GM12891 (cell line): ENCODE results near the gene POLR2F.
"Not testable (repeated sequence)": the region's sequence is repeated elsewhere in the genome, so short reads cannot be mapped to it uniquely, and the experiment has no call there.

Experiments
- DNase-seq: peaks from one replicate; pipeline ENCODE4 v3.0.0; 2011; ENCODE audit warnings: low spot score; ENCODE audit not compliant: insufficient read length
- FAIRE-seq: peaks from 2 replicates; lab custom pipeline; 2011; peaks lifted over from hg19 to GRCh38; lab: Jason Lieb, UNC
- PAX5 ChIP-seq: IDR thresholded peaks from 2 replicates; pipeline ENCODE4 v1.6.1; 2011; ENCODE audit warnings: low read length, moderate library complexity, mild to moderate bottlenecking; ENCODE audit not compliant: insufficient read depth, severe bottlenecking
- POLR2A ChIP-seq: IDR thresholded peaks from 2 replicates; pipeline ENCODE4 v1.6.1; 2011; ENCODE audit warnings: low read depth, low read length, control low read depth
- POLR2AphosphoS5 ChIP-seq: IDR thresholded peaks from 2 replicates; pipeline ENCODE4 v1.6.1; 2011; ENCODE audit warnings: low read depth, low read length, control low read depth
- POU2F2 ChIP-seq: IDR thresholded peaks from 2 replicates; pipeline ENCODE4 v1.6.1; 2011; ENCODE audit warnings: low read depth, mild to moderate bottlenecking, control low read depth, low read length, moderate library complexity
- SPI1 ChIP-seq: IDR thresholded peaks from 2 replicates; pipeline ENCODE4 v1.6.1; 2011; ENCODE audit warnings: low read depth, low read length, control low read depth
- TAF1 ChIP-seq: IDR thresholded peaks from 2 replicates; pipeline ENCODE4 v1.6.1; 2011; ENCODE audit warnings: low read depth, low read length, control low read depth

The POLR2F gene

DNA sequence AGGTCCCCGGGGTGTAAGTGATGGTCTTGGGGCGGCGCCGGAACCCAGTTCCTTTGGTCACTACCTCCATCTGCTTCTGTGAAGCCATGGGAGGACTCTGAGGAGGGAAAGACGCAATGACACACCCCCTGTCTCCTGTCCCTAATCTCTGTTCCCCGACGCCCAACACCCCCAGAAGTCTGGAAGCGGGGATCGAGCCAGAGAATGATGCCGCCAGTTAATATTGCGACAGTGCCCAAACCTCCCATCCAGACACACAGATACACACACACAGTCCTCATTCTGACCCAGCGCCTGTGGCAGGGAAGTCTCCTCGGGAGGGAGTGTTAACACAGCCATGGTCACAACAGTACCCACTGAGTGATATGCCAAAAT lies 450 bp upstream of the POLR2F start:
- FAIRE-seq, result no peak

DNA sequence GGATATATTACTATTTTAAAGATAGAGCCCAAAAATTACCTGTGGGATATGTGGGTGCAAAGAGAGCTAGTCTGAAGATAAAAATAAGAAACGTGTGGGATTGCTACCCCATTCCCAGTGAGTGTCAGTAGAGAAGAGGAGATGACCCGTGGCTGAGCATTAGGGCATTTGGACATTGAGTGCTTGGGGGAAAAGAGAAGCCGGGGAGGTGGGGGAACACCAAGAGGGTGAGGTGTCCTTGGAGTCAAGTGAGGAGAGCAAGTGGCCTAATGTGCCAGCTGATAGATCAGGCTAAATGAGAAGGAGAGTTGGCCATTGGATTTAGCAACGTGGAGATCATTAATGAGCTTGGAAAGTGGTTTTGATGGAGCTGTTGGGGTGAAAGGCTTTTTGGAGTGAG lies 1.2 kb downstream of the POLR2F start:
- FAIRE-seq, result no peak
- no peak for TF ChIP-seq SPI1
- TF ChIP-seq POLR2AphosphoS5, result no peak
- TF ChIP-seq POLR2A, result no peak
- DNase-seq, result no peak

More for the DNA sequence above, 450 bp upstream of the POLR2F start:
- TF ChIP-seq SPI1, result no peak
- no peak for DNase-seq

DNA sequence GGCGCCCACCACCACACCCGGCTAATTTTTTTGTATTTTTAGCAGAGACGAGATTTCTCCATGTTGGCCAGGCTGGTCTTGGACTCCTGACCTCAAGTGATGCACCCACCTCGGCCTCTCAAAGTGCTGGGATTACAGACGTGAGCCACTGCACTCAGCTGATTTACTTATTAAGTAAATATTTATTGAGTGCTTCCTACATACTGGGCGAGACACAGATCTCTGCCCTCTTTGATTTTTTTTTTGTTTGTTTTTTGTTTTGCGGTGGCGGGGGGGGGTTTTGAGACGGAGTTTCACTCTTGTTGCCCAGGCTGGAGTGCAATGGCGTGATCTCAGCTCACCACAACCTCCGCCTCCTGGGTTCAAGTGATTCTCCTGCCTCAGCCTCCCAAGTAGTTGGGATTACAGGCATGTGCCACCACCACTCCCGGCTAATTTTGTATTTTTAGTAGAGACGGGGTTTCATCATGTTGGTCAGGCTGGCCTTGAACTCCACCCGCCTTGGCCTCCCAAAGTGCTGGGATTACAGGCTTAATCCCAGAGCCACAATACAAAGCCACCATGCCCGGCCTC lies 2.4 kb downstream of the POLR2F start:
- FAIRE-seq, DNase-seq: not testable (repeated sequence)

DNA sequence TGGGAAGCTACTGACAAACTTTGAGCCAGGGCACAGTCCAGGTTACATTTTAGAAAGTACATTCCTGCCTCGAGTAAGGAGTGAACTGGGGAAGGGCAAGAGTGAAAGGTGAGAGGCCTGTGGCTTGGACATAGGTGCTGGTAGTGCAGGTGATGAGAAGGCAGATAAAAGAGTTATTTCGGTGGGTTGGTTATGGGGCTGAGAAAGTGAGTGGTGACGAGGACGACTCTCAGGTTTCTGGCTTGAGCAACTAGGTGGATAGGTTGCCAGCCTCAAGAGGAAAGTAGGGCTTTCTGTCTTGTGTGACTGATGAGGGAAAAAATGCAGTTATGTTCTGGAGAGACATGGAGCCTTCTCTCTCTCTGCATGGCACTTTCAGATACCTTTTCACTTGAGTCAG lies 3.7 kb downstream of the POLR2F start:
- FAIRE-seq (no peak), DNase-seq (no peak)
- TF ChIP-seq PAX5, result no peak

DNA sequence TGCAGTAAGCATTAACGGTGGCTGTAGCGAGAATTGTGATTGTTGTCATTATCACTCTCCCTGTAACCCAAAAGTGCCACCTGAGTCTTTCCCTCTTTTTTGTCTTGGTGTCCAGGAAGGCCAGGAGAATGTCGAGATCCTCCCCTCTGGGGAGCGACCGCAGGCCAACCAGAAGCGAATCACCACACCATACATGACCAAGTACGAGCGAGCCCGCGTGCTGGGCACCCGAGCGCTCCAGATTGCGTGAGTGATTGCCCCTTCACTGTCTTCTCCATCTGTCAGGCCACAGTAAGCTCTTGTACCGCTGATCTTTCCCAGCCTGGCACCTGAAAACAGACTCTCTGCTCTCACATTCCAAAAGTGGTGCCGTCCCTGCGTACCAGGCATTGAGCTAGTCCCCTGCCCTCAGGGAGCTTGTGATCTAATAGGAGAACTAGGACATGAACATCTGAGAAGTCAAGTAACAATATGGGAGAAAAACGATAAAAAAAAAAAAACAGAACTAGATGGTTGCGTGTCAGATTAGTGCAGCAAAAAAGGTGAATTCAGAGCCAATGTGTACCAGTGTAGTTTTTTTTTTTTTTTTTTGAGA lies 5.8 kb downstream of the POLR2F start:
- DNase-seq, result no peak
- TF ChIP-seq POLR2AphosphoS5, result no peak
- TF ChIP-seq PAX5, result no peak
- TF ChIP-seq POU2F2, result no peak
- no peak for TF ChIP-seq SPI1
- FAIRE-seq, result no peak

DNA sequence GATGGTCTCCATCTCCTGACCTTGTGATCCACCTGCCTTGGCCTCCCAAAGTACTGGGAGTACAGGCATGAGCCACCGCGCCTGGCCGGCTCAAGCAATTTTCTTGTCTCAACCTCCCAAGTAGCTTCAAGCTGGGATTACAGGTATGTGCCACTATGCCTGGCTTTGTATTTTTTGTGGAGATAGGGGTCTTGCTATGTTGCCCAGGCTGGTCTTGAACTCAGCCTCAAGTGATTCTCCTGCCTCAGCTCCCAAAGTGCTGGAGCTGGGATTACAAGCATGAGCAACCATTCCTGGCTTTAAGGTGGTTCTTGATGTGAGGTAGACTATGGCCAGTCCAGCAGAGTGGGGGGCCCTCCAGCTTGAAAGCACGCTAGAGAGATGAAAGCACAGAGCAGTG lies 7.6 kb downstream of the POLR2F start:
- TF ChIP-seq POU2F2 (no peak), SPI1 (no peak), PAX5 (no peak), POLR2AphosphoS5 (no peak), POLR2A (no peak), TAF1 (no peak)
- DNase-seq (no peak), FAIRE-seq (no peak)

DNA sequence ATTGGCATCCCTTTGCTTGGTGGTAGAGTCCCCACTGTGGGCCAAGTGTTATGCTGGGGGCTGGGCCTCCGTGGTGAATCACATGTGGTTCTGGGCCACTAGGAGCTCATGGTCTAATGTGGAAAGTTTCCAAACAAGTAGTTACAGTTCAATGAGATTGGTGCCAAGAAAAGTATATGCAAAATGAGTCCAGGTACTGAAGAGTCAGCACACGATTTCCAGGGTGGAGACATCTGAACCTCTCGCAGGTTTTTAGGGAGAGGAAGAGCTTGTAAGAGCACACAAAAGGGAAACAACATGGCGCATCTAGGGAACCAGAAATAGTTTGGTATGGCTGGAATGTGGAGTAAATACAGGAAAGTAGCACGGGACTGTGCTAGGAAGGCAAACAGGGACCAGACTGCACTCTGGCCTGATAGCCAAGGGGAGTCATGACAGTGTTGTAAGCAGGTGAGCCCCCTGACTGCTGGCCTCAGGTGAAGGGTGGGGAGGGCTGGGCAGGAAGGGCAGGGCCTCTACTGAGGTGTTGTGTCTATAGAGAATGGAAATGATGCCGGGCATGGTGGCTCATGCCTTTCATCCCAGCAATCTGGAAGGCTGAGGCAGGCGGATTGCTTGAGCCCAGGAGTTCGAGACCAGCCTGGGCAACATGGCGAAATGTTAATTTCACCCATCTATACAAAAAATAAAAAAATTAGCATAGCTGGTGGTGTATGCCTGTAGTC lies 12.6 kb downstream of the POLR2F start:
- no peak for TF ChIP-seq POLR2A
- TF ChIP-seq PAX5, result no peak
- TF ChIP-seq SPI1, result no peak
- no peak for TF ChIP-seq POU2F2
- TF ChIP-seq POLR2AphosphoS5, result no peak
- FAIRE-seq, result no peak
- no peak for DNase-seq

DNA sequence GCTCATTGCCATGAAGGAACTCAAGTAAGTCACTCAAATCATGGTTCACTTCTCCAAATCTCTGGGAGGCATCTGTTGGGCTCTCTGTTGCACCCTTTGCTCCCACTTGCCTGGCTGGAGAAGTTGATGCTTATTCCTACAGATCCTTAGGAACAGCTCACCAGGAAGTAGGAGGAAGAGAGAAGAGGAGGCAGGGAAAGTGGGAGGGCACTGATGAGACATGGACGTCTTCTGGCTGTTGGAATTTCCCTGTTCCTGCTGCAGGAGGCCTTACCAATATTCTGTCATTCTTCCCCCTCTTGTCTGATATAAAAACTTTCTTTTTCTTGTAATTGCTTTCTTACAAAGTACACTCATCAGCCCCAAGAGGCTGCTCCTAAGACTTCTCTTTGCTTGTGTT lies 13.6 kb downstream of the POLR2F start:
- no peak for TF ChIP-seq POU2F2
- TF ChIP-seq SPI1, result no peak
- TF ChIP-seq TAF1, result no peak
- TF ChIP-seq POLR2A, result no peak
- TF ChIP-seq PAX5, result no peak
- no peak for TF ChIP-seq POLR2AphosphoS5
- no peak for FAIRE-seq
- DNase-seq, result no peak

DNA sequence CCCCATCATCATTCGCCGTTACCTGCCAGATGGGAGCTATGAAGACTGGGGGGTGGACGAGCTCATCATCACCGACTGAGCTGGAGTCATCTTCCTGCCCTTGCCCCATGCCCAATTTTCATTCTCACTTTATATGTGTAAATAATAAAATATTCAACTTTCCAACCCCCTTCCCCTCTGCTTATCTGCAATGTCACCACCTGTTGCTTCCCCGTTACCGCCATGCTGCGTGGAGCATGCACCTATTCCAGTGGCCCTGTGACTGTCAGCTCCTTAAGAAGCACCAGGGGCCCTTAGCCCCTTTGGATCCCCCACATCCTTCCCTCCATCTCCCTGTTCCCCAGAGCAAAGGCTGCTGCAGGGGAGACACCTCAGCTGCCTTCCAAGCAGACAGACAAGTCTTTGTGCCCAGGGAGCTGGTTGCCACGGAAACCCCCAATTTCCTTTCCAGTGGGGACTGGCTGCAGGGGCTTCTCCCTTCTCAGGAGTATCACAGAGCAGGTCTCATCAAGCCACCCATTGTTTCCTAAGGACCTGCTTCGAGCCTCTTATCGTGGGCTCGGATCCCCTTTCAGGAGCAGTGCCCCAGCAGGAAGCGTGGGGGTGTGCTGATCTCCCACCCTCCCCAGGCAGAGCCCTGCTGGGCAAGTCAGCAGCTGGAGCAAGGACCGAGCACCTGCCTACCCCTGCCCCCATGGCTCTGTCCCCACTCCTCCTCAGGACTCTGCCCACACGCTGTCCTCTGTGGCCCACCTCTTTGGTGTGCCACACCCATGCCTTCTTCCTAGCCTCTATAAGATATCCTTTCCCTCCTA lies 14.3 kb downstream of the POLR2F start:
- no peak for DNase-seq
- no peak for FAIRE-seq
- TF ChIP-seq POLR2A, result no peak
- TF ChIP-seq SPI1, result no peak
- no peak for TF ChIP-seq POU2F2
- TF ChIP-seq TAF1, result no peak
- TF ChIP-seq POLR2AphosphoS5, result no peak
- TF ChIP-seq PAX5, result no peak

DNA sequence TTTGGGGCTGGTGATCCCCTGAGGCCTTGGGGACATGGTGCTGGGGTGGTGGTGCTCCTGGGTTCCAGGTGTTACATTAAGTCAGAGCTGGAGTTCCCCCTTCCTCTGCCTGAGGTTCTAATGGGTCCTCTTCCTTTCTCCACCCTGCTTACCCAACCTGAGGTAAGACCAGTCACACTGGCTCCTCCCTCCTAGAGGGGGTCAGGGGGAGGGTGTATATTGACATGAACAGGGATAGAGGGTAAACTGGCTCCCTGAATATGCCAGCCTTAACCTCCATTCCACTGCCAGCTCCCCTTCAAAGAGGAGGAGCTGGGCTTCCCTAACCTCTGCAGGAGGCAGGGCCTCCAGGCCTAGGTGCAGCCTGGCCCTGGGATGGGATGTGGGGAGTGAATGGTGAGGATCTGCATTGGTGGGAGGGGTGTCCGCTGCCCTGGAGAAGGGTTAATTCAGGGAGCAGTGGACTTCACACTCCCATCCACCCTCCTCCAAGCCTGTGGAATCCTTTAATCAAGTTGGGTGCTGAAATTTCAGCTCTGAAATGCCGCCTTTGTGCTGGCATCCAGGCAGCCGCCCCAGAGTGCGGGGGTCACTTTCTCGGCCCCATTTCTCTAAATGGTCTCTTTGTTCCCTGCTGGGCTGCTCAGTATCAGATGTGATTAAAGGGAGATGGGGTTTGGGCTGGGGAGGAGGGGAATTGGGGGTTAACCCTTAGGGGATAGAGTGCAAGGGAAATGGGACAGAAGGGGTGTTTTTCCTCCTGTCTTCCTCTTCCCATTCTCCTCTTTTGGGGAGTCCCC lies 15.2 kb downstream of the POLR2F start:
- no peak for DNase-seq
- TF ChIP-seq SPI1, result no peak
- TF ChIP-seq PAX5, result no peak
- no peak for TF ChIP-seq TAF1
- TF ChIP-seq POLR2A, result no peak
- TF ChIP-seq POU2F2, result no peak
- TF ChIP-seq POLR2AphosphoS5, result no peak
- no peak for FAIRE-seq
